GM20000 (cell line): ENCODE data around the gene UBN1.

Experiments
- DNase-seq: peaks from one replicate; pipeline ENCODE4 v3.0.0; 2012; ENCODE audit warnings: low spot score
- CTCF ChIP-seq: IDR thresholded peaks from 2 replicates; pipeline ENCODE4 v1.5.1; 2012; ENCODE audit warnings: mild to moderate bottlenecking, control low read depth; ENCODE audit errors: extremely low read depth, missing control alignments

The UBN1 gene, protein sequence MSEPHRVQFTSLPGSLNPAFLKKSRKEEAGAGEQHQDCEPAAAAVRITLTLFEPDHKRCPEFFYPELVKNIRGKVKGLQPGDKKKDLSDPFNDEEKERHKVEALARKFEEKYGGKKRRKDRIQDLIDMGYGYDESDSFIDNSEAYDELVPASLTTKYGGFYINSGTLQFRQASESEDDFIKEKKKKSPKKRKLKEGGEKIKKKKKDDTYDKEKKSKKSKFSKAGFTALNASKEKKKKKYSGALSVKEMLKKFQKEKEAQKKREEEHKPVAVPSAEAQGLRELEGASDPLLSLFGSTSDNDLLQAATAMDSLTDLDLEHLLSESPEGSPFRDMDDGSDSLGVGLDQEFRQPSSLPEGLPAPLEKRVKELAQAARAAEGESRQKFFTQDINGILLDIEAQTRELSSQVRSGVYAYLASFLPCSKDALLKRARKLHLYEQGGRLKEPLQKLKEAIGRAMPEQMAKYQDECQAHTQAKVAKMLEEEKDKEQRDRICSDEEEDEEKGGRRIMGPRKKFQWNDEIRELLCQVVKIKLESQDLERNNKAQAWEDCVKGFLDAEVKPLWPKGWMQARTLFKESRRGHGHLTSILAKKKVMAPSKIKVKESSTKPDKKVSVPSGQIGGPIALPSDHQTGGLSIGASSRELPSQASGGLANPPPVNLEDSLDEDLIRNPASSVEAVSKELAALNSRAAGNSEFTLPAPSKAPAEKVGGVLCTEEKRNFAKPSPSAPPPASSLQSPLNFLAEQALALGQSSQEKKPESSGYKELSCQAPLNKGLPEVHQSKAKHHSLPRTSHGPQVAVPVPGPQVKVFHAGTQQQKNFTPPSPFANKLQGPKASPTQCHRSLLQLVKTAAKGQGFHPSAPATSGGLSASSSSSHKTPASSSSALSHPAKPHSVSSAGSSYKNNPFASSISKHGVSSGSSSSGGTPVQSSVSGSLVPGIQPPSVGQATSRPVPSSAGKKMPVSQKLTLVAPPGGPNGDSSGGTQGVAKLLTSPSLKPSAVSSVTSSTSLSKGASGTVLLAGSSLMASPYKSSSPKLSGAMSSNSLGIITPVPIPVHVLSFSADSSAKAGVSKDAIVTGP (N-terminal part only)

DNA sequence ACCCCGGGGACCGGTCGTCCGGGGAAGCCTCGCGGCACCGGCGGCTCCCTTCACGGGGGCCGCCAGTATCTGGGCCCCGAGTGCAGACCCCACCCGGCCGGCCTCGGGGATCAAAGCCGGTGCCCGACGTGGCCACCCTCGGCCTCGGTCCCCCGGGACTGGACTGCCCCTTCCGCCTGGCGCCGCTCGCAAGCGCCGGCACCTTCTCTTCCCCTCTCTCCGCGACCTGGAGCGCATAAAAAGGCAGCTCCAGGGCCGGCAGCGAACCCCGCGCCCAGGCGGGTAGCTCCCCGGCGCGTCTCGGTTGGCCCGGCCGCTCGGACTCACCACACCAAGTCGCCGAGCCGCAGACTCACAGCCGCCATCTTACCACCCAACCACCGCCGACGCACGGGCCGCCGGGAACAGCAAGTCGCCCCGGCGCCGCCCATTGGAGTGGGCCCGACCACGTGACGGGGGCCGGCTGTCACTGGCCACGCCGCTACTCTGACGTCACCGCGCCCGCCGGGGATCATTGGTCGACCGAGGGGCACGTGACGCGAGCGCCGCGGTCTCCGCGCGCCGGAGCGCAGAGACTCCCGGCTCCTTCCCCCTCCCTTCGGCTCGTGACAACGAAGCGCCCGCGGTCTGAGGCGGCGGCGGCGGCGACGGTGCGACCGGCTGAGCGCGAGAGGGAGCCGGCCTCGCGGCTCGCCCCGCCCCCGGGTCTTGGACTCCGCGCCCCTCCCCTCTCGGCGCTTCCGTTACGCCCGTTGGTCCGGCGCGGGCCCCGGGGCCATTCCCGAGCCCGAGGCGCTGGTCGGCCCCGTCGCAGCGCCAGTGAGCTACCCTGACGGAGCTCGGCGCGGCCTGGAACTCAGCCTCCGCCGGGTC, at the start of gene UBN1, which contains the start of gene GLYR1:
TSS of gene UBN1 (plus strand) at position 581 of the 873 bp plus-strand sequence. CDS start 5,437 bp downstream, outside the sequence.
TSS of gene GLYR1 (minus strand) at position 388 of the 873 bp plus-strand sequence. CDS start at position 365, 23 bp downstream.
- no peak for TF ChIP-seq CTCF
- DNase-seq, result peak; percentile 99

DNA sequence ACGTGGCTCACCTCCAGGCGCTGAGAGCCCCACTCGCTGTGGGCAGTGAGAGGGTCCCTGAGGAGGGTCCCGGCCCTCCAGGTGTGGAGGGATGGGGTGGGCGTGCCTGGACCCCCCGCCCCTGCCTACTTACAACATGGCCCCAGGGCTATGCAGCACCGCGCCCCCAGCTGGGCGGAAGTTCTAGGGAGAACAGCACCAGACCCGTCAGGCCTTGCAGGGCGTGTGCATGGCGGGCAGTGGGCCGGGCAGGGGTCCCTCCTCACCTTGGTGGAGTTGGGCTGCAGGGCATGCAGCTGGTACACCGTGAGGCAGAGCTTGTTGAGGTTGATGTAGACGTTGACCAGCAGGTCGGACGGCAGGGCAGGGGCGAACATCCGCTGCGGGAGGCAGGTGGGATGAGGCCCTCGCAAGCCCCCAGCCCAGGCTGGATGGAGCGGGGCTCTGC, 49.5 kb upstream of the UBN1 start:
- DNase-seq, result no peak
- no peak for TF ChIP-seq CTCF

DNA sequence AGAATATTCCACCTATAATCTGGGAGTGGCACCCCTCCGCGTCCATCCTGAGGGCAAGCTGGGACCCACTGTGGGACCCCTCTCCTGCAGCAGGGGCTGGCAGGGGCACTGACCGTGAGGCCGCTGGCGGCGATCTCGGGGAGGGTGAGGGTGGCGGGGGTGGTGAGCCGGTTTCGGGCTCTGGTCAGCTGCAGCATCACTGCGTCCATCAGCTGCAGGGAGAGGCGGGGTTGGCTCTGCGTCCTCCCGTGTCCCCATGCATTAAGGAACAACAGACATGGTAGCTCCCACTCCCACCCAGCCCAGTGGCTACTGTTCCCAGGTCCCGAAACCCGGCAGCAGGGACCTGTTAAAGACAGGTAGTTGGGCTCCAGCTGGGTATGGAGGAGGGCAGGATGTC, 48.8 kb upstream of the UBN1 start:
- DNase-seq, result no peak
- no peak for TF ChIP-seq CTCF

- no peak for TF ChIP-seq CTCF
- no peak for DNase-seq
These were observed 48.0 kb upstream of the UBN1 start for GRCh38 chr16:4799171-4799855.

- TF ChIP-seq CTCF, result no peak
- peak; percentile 75 for DNase-seq
These were observed 46.8 kb upstream of the UBN1 start for GRCh38 chr16:4800290-4801041.
